ENCODE measurements around the gene CEP250.

DNA sequence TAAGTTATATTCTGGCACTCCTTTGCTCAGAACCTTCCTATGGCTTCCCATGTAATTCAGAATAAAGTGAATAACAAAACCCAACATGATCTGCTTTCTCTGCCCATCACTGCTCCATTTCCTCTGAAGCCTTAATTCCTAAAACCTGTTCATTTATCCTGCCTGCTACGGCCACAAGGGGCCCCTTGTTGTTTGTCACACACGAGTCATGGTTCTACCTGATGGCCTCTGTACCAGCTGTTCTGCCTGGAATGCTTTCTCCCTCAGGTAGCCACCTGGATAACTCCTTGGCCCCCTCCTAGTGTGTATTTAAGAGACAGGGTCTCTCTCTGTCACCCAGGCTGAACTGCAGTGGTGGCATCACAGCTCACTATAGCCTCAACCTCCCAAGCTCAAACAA, 113.2 kb downstream of the CEP250 start:
- TF ChIP-seq MAZ (IDR thresholded peaks at IDR 0.05; ENCODE audit: borderline replicate concordance, low read depth, low read length): no peak
- TF ChIP-seq, protein P1, sequence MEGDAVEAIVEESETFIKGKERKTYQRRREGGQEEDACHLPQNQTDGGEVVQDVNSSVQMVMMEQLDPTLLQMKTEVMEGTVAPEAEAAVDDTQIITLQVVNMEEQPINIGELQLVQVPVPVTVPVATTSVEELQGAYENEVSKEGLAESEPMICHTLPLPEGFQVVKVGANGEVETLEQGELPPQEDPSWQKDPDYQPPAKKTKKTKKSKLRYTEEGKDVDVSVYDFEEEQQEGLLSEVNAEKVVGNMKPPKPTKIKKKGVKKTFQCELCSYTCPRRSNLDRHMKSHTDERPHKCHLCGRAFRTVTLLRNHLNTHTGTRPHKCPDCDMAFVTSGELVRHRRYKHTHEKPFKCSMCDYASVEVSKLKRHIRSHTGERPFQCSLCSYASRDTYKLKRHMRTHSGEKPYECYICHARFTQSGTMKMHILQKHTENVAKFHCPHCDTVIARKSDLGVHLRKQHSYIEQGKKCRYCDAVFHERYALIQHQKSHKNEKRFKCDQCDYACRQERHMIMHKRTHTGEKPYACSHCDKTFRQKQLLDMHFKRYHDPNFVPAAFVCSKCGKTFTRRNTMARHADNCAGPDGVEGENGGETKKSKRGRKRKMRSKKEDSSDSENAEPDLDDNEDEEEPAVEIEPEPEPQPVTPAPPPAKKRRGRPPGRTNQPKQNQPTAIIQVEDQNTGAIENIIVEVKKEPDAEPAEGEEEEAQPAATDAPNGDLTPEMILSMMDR (conservative IDR thresholded peaks at IDR 0.05; ENCODE audit: low read depth, low read length): 0 out of 2 replicates have a peak, but pooled peaks have one; percentile 3
